K562 (cell line): Measurements from ENCODE around the gene ZKSCAN3. TPM values are rescaled to one million over a fixed set of nuclear protein-coding genes. Genes with fewer than 3 reads are reported as not detected.

Source experiments
- CBX5 ChIP-seq: IDR thresholded peaks from 2 replicates; pipeline ENCODE4 v1.6.1; 2014; ENCODE audit warnings: low read depth, borderline replicate concordance
- CREBBP ChIP-seq: IDR thresholded peaks from one replicate; pipeline ENCODE4 v1.6.1; 2012; ENCODE audit warnings: low read depth, mild to moderate bottlenecking, control low read depth, inconsistent platforms, low read length
- DACH1 ChIP-seq: fragments of 450-650 bp; IDR thresholded peaks from 2 replicates; pipeline ENCODE4 v1.6.1; 2018; ENCODE audit not compliant: partially characterized antibody
- GATAD2B ChIP-seq: fragments of 450-650 bp; IDR thresholded peaks from 2 replicates; pipeline ENCODE4 v1.6.1; 2017; ENCODE audit warnings: mild to moderate bottlenecking, borderline replicate concordance
- HEY1 ChIP-seq: fragments of 250-450 bp; sonication (Bioruptor Pico); IDR thresholded peaks from 2 replicates; pipeline ENCODE4 v1.5.0; 2020; ENCODE audit warnings: mild to moderate bottlenecking, moderate library complexity, borderline replicate concordance
- MAFG ChIP-seq: fragments of 450-650 bp; conservative IDR thresholded peaks from 2 replicates; pipeline ENCODE4 v1.6.1; 2016; ENCODE audit warnings: missing genetic modification characterization, missing compliant biosample characterization
- MCM7 ChIP-seq, 2 experiments: fragments of 450-650 bp; IDR thresholded peaks; 2 replicates each; pipeline ENCODE4 v1.6.1; 2016 to 2018
- PHF20 ChIP-seq: fragments of 450-650 bp; IDR thresholded peaks from 2 replicates; pipeline ENCODE4 v1.6.1; 2018; ENCODE audit not compliant: partially characterized antibody
- RBFOX2 ChIP-seq: fragments of 200-400 bp; formaldehyde crosslinking; IDR thresholded peaks from 2 replicates; pipeline ENCODE4 v1.6.1; 2017; ENCODE audit warnings: low read depth, mild to moderate bottlenecking, low read length, moderate library complexity
- SIN3B ChIP-seq: fragments of 450-650 bp; IDR thresholded peaks from 2 replicates; pipeline ENCODE4 v1.6.1; 2017; ENCODE audit warnings: low read depth, mild to moderate bottlenecking, moderate library complexity
- SRSF3 ChIP-seq: fragments of 200-400 bp; formaldehyde crosslinking; IDR thresholded peaks from 2 replicates; pipeline ENCODE4 v1.6.1; 2016; ENCODE audit warnings: mild to moderate bottlenecking, low read length, moderate library complexity; ENCODE audit not compliant: insufficient read depth
- TSC22D4 ChIP-seq: fragments of 450-650 bp; IDR thresholded peaks from 2 replicates; pipeline ENCODE4 v1.6.1; 2016; ENCODE audit warnings: missing genetic modification characterization, missing biosample characterization, control low read depth
- WHSC1 ChIP-seq: IDR thresholded peaks from one replicate; pipeline ENCODE4 v1.6.1; 2012; ENCODE audit warnings: low read length, control low read depth, inconsistent platforms
- ZNF140 ChIP-seq: fragments of 250-450 bp; sonication (Bioruptor Pico); IDR thresholded peaks from 2 replicates; pipeline ENCODE4 v1.8.0; 2021; ENCODE audit warnings: moderate library complexity, mild to moderate bottlenecking, inconsistent platforms
- ZNF316 ChIP-seq: fragments of 450-650 bp; IDR thresholded peaks from 2 replicates; pipeline ENCODE4 v1.6.1; 2016
- ZNF436 ChIP-seq: fragments of 250-450, 450-650 bp; sonication (Bioruptor Pico); formaldehyde crosslinking; IDR thresholded peaks from 2 replicates; pipeline ENCODE4 v1.7.0; 2020; ENCODE audit warnings: mild to moderate bottlenecking
- ZNF717 ChIP-seq: fragments of 250-450 bp; sonication (Bioruptor Pico); IDR thresholded peaks from 2 replicates; pipeline ENCODE4 v1.5.0; 2021
- polyA plus RNA-seq, 8 experiments: library from polyadenylated mRNA; depleted of rRNA in 4 of 8; stranded (reverse) in 5 of 8; unstranded in 3 of 8; fragments of >200 nt; fragmentation: Nextera tagmentation in 2 of 8; fragmentation: Illumina TruSeq in 1 of 8; extraction: Ambion mirVana in 2 of 8; extraction: Trizol in 1 of 8; gene quantifications; 2 replicates each; pipeline versions ENCODE4 v1.2.1 to v1.2.3, GENCODE V29; 2011 to 2014; ENCODE audit warnings: inconsistent platforms in 1 of 8, missing spikeins in 1 of 8
- total RNA-seq, 7 experiments: library from RNA; depleted of rRNA in 6 of 7; stranded (reverse); fragments of >200 nt in 6 of 7; fragmentation: Illumina TruSeq in 2 of 7; extraction: Trizol in 2 of 7; gene quantifications; 2 replicates each; pipeline versions ENCODE4 v1.2.1 to v1.2.3, GENCODE V29; 2011 to 2021; ENCODE audit warnings: low replicate concordance in 1 of 7
- TF ChIP-seq, protein P1 (sequence below), 2 experiments: fragments of 450-650 bp in 1 of 2; IDR thresholded peaks; 2 replicates each; pipeline ENCODE4 v1.6.1; 2011 to 2017; ENCODE audit warnings: low read depth in 2 of 2, antibody characterized with exemption in 1 of 2, borderline replicate concordance in 1 of 2, low read length in 1 of 2, mild to moderate bottlenecking in 1 of 2, mixed read lengths in 1 of 2; ENCODE audit not compliant: control insufficient read depth in 1 of 2
- TF ChIP-seq, protein P2 (sequence below): fragments of 450-650 bp; formaldehyde crosslinking; IDR thresholded peaks from 2 replicates; pipeline ENCODE4 v1.4.0; 2020; ENCODE audit warnings: mild to moderate bottlenecking, moderate library complexity
- TF ChIP-seq, protein P3 (sequence below): fragments of 450-650 bp; IDR thresholded peaks from 2 replicates; pipeline ENCODE4 v1.6.1; 2014; ENCODE audit warnings: low read depth, mild to moderate bottlenecking, moderate library complexity, borderline replicate concordance
- TF ChIP-seq, protein P4 (sequence below), 3 experiments: fragments of 200-800 bp in 1 of 3; sonication (Bioruptor generic) in 1 of 3; sonication (generic) in 1 of 3; formaldehyde crosslinking in 1 of 3; IDR thresholded peaks; 2 replicates each; pipeline versions ENCODE4 v1.6.1 to v1.8.0; 2016 to 2022; ENCODE audit warnings: mild to moderate bottlenecking in 2 of 3, missing compliant biosample characterization in 2 of 3, missing genetic modification characterization in 2 of 3, missing genetic modification reagents in 1 of 3

Gene ZKSCAN3
- total and polyA plus RNA-seq, 9 of the 15 experiments (the other 6 are each of a cell fraction or from before 2014, with no cell fraction given) = 3.0 to 12.4 (median 10.2) TPM

DNA sequence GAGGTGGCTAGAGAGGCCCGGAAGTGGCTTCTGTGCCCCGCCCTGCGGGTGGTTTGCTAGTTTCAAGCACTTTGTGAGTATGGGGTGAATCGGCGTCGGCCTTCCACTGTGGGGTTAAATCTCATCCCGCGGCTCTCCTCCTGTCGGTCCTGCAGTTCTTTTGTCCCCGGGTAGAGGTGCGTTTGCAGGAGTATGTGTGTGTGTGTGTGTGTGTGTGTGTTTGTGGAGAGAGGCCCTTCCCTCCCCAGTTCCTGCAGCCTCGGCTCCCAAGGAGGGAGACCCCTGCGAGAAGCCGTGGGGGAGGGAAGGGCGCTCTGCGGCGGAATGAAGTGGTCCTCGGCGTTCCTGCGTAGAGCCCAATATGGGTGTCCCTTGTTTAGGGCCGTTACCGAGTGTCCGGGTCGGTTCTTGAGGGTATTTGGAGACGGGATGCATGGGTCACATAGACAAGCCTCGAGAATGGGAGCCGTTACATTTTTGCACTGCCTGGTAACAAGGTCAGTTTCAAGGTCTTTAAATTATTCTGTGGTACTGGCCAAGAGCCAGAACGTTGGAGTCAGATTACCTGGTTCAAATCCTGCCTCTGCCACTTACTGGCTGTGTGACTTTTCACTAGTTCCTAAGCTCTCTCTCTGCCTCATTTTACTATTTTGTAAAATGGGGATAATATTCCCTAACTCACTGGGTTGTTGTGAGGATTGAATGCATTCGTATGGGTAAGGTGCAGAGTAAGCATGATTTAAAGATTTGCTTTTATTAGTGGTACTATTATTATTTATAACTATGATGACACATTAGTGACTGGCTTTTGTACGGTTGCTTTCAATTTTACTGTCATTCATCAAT, at the start of gene ZKSCAN3 (continued):
- TF ChIP-seq, protein P1, sequence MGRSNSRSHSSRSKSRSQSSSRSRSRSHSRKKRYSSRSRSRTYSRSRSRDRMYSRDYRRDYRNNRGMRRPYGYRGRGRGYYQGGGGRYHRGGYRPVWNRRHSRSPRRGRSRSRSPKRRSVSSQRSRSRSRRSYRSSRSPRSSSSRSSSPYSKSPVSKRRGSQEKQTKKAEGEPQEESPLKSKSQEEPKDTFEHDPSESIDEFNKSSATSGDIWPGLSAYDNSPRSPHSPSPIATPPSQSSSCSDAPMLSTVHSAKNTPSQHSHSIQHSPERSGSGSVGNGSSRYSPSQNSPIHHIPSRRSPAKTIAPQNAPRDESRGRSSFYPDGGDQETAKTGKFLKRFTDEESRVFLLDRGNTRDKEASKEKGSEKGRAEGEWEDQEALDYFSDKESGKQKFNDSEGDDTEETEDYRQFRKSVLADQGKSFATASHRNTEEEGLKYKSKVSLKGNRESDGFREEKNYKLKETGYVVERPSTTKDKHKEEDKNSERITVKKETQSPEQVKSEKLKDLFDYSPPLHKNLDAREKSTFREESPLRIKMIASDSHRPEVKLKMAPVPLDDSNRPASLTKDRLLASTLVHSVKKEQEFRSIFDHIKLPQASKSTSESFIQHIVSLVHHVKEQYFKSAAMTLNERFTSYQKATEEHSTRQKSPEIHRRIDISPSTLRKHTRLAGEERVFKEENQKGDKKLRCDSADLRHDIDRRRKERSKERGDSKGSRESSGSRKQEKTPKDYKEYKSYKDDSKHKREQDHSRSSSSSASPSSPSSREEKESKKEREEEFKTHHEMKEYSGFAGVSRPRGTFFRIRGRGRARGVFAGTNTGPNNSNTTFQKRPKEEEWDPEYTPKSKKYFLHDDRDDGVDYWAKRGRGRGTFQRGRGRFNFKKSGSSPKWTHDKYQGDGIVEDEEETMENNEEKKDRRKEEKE (IDR thresholded peaks at IDR 0.05; ENCODE audit: borderline replicate concordance in 1 of 2, control insufficient read depth in 1 of 2, low read depth in 2 of 2, low read length in 1 of 2) = peak in 1 of 2 experiments; percentile 75; a peak in 1 of 4 replicates
- TF ChIP-seq GATAD2B (no peak; the same call in 1 of the 2 replicates), RBFOX2 (peak; percentile 90), WHSC1 (peak; percentile 63), TSC22D4 (tag) (no peak), MCM7 (IDR thresholded peaks at IDR 0.05) (peak in 1 of 2 experiments; percentile 74; a peak in 1 of 4 replicates), CBX5 (no peak), SIN3B (peak; percentile 51), MAFG (tag) (peak; percentile 66), CREBBP (no peak), ZNF436 (no peak), PHF20 (peak; percentile 86), ZNF316 (peak; percentile 72), ZNF140 (CRISPR knock-in tag) (no peak), HEY1 (CRISPR knock-in tag) (no peak), ZNF717 (CRISPR knock-in tag) (no peak), SRSF3 (0 out of 2 replicates have a peak, but pooled peaks have one; percentile 73), DACH1 (no peak)
- TF ChIP-seq, protein P2, sequence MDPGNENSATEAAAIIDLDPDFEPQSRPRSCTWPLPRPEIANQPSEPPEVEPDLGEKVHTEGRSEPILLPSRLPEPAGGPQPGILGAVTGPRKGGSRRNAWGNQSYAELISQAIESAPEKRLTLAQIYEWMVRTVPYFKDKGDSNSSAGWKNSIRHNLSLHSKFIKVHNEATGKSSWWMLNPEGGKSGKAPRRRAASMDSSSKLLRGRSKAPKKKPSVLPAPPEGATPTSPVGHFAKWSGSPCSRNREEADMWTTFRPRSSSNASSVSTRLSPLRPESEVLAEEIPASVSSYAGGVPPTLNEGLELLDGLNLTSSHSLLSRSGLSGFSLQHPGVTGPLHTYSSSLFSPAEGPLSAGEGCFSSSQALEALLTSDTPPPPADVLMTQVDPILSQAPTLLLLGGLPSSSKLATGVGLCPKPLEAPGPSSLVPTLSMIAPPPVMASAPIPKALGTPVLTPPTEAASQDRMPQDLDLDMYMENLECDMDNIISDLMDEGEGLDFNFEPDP (CRISPR knock-in tag) = no peak
- TF ChIP-seq, protein P3, sequence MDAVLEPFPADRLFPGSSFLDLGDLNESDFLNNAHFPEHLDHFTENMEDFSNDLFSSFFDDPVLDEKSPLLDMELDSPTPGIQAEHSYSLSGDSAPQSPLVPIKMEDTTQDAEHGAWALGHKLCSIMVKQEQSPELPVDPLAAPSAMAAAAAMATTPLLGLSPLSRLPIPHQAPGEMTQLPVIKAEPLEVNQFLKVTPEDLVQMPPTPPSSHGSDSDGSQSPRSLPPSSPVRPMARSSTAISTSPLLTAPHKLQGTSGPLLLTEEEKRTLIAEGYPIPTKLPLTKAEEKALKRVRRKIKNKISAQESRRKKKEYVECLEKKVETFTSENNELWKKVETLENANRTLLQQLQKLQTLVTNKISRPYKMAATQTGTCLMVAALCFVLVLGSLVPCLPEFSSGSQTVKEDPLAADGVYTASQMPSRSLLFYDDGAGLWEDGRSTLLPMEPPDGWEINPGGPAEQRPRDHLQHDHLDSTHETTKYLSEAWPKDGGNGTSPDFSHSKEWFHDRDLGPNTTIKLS = peak; percentile 87
- TF ChIP-seq, protein P4, sequence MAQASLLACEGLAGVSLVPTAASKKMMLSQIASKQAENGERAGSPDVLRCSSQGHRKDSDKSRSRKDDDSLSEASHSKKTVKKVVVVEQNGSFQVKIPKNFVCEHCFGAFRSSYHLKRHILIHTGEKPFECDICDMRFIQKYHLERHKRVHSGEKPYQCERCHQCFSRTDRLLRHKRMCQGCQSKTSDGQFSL (CRISPR knock-in tag; IDR thresholded peaks at IDR 0.05) = no peak; the same call in 1 of the 2 replicates
- TF ChIP-seq, protein P4 (tag; IDR thresholded peaks at IDR 0.05) = no peak
